ENCODE data around the gene SERGEF.
"Not testable (repeated sequence)": the region's sequence is repeated elsewhere in the genome, so short reads cannot be mapped to it uniquely, and the experiment has no call there.

SERGEF gene

GRCh38 chr11:17906436-17906835 is 106.4 kb downstream of the SERGEF start:
- ATAC-seq (no peak), DNase-seq (peak; percentile 11)

- ATAC-seq (no peak), DNase-seq (no peak)
These were observed 107.4 kb downstream of the SERGEF start for GRCh38 chr11:17905477-17905876.

- no peak for DNase-seq
- ATAC-seq, result no peak
These were observed 111.4 kb downstream of the SERGEF start for GRCh38 chr11:17901481-17901880.

- DNase-seq, result no peak
These were observed 114.1 kb downstream of the SERGEF start for GRCh38 chr11:17898782-17899181.

GRCh38 chr11:17898071-17898470 is 114.8 kb downstream of the SERGEF start:
- DNase-seq, result no peak
- ATAC-seq, result no peak

More at GRCh38 chr11:17898782-17899181, 114.1 kb downstream of the SERGEF start:
- ATAC-seq, result no peak

- DNase-seq (no peak), ATAC-seq (no peak)
These were observed 115.4 kb downstream of the SERGEF start for GRCh38 chr11:17897495-17897894.

GRCh38 chr11:17896496-17897151 is 116.2 kb downstream of the SERGEF start:
- not testable (repeated sequence) for DNase-seq, ATAC-seq

- DNase-seq, result no peak
- no peak for ATAC-seq
These were observed 117.8 kb downstream of the SERGEF start for GRCh38 chr11:17894929-17895658.

- DNase-seq (no peak), ATAC-seq (no peak)
These were observed 120.4 kb downstream of the SERGEF start for GRCh38 chr11:17892409-17892808.

- DNase-seq, result no peak
These were observed 122.5 kb downstream of the SERGEF start for GRCh38 chr11:17890325-17890724.

GRCh38 chr11:17887779-17888178 is 125.1 kb downstream of the SERGEF start:
- no peak for DNase-seq
- ATAC-seq, result no peak

More at GRCh38 chr11:17890325-17890724, 122.5 kb downstream of the SERGEF start:
- no peak for ATAC-seq

- ATAC-seq (no peak), DNase-seq (no peak)
These were observed 128.9 kb downstream of the SERGEF start for GRCh38 chr11:17883946-17884345.

GRCh38 chr11:17883057-17883456 is 129.8 kb downstream of the SERGEF start:
- ATAC-seq (no peak), DNase-seq (no peak)

GRCh38 chr11:17878743-17879142 is 134.1 kb downstream of the SERGEF start:
- DNase-seq, result no peak

GRCh38 chr11:17877886-17878285 is 135.0 kb downstream of the SERGEF start:
- no peak for ATAC-seq

More at GRCh38 chr11:17878743-17879142, 134.1 kb downstream of the SERGEF start:
- ATAC-seq, result no peak

GRCh38 chr11:17876827-17877226 is 136.0 kb downstream of the SERGEF start:
- no peak for DNase-seq
- ATAC-seq, result no peak

More at GRCh38 chr11:17877886-17878285, 135.0 kb downstream of the SERGEF start:
- no peak for DNase-seq

GRCh38 chr11:17875891-17876290 is 137.0 kb downstream of the SERGEF start:
- ATAC-seq, result no peak

GRCh38 chr11:17873586-17873985 is 139.3 kb downstream of the SERGEF start:
- no peak for DNase-seq
- no peak for ATAC-seq

More at GRCh38 chr11:17875891-17876290, 137.0 kb downstream of the SERGEF start:
- DNase-seq, result no peak

GRCh38 chr11:17868398-17868797 is 144.4 kb downstream of the SERGEF start:
- DNase-seq, ATAC-seq: not testable (repeated sequence)

GRCh38 chr11:17867341-17867740 is 145.5 kb downstream of the SERGEF start:
- ATAC-seq (no peak), DNase-seq (no peak)

GRCh38 chr11:17865765-17866428 is 146.9 kb downstream of the SERGEF start:
- DNase-seq, result no peak
- no peak for ATAC-seq

- ATAC-seq (no peak), DNase-seq (no peak)
These were observed 148.3 kb downstream of the SERGEF start for GRCh38 chr11:17864478-17864941.
